ENCODE measurements around the gene GNLY.
A peak's percentile ranks its signal among the peaks of the same experiment; 100 is the strongest.

GNLY gene

GRCh38 chr2:85728883-85729824 is 35.0 kb downstream of the GNLY start:
- peak; percentile 57 for DNase-seq (ENCODE audit: low read depth)

- no peak for DNase-seq (ENCODE audit: low read depth)
Measured at GRCh38 chr2:85729825-85730510, 35.8 kb downstream of the GNLY start.

GRCh38 chr2:85730686-85731230 is 36.6 kb downstream of the GNLY start:
- DNase-seq (ENCODE audit: low read depth), result no peak

DNA sequence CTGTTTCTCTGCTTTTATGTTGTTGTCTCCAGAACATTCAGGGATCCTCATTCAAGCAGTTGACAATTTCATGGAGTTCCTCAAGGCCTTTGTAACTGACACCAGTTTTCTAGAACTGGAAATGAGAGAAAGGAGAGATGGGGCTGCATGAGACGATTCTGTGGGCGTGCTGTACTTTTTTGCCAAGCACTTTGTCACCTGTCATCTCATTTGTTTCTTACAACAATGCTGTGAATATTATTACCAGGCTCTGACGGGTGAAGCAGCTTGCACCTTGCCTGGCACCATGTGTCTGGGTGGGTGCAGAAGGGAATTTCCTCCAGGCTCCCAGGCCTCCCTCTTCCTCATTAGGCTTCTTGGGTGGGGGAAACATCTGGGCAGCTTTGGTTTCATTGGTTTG is 37.4 kb downstream of the GNLY start:
- no peak for DNase-seq (ENCODE audit: low read depth)

GRCh38 chr2:85732467-85733120 is 38.4 kb downstream of the GNLY start:
- no peak for DNase-seq (ENCODE audit: low read depth)

- no peak for DNase-seq (ENCODE audit: low read depth)
Measured at GRCh38 chr2:85733121-85733960, 39.2 kb downstream of the GNLY start.

- DNase-seq (ENCODE audit: low read depth), result no peak
Measured at GRCh38 chr2:85734015-85734414, 39.9 kb downstream of the GNLY start.

DNA sequence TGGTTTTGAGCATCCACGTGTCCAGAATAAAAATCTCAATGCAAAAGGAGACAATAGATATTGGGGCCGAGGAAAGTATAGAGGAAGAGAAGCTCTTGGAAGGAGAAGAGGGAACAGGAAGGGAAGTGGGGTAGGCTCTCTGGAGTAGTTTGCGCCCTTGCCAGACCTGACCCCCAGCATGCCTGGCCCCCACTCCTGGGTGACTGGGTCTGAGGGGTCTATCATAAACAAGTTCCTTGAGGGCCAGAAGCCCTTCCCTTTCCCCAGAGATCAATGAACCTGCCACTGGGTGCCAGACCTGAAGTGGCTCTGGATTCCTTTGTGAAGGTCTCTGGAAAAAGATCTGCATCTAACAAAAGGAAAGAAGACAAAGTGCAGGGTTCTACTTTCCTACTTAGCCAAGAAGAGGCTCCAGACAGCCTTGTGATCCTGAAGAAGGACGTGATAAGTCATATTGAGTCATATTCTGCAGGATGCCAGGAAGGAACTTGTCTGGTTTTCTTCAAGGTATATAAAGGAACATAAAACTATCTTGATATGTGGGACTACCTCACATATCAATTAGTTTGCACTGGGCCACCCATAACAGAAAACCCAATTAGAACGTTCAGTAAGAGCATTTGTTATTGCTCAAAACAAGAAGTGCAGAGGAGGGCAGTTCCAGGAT is 40.9 kb downstream of the GNLY start:
- no peak for DNase-seq (ENCODE audit: low read depth)

DNA sequence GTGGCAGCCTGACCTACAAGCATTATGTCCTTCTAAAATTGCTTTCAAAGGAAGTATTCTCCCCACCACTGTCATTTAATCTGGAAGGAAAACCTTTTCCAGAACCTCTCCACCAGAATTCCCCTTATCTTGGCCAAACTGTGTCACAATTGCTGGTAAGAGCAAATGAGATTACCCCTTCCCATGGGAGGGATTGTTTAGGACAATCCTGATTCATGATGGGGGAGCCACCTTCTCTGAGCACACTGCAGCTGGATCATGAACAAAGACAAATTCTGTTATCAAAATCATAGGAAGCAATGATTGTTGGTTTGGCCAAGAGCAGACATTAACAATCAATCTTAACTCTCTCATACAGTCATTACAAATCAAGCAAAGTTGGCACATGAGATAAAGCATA is 41.5 kb downstream of the GNLY start:
- no peak for DNase-seq (ENCODE audit: low read depth)

DNA sequence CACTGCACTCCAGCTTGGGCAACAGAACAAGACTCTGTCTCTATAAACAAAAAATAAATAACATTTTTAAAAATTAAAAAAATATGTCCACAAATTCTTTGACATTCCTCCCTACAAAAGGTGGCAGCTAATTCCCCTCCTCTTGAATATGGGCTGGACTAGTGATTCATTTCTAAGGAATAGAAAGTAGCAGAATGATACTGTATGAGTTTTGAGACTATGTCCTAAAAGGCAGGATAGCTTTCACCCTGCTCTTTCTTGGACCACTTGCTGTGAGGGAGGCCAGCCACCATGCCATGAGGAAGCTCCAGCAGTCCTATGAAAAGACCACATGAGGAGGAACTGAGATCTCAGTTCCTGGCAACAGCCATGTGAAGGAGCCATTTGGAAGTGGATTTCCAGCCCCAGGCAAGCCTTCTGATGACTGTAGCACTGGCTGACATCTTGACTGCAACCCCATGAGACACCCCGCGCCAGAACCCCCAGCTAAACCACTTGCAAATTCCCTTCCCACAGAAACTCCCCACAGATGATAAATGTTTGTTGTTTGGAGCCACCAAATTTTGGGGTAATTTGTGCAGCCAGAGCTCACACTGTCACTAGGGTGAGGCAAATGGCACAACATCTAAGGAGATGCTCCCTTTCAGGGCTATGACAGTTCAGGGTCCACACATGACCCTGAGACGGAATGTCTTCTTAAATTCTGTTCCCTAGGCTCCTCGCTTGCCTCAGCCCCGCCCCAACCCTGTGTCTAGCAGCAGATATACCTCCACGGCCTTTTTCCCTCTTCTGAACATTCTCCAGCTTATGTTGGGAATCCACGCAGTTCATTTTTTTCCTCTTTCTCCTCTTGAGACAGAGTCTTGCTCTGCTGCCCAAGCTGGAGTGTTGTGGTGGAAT is 42.5 kb downstream of the GNLY start:
- DNase-seq (ENCODE audit: low read depth), result no peak

DNA sequence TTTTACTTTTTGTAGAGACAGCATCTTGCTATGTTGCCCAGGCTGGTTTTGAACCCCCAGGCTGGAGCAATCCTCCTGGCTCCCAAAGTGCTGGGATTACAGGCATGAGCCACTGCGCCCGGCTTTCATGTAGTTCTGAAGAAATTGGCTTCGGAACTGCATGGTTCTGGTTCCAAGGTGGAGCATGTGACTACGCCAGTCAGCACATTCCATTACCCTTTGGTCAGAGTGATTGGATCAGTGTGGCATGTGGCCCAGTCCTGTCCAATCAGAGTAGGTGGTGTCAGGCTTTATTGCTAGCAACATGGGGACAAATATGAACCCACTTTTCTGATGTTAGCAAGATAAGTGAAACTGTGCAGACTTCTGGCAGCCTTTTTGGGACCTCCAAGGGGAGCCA is 43.3 kb downstream of the GNLY start:
- no peak for DNase-seq (ENCODE audit: low read depth)

DNA sequence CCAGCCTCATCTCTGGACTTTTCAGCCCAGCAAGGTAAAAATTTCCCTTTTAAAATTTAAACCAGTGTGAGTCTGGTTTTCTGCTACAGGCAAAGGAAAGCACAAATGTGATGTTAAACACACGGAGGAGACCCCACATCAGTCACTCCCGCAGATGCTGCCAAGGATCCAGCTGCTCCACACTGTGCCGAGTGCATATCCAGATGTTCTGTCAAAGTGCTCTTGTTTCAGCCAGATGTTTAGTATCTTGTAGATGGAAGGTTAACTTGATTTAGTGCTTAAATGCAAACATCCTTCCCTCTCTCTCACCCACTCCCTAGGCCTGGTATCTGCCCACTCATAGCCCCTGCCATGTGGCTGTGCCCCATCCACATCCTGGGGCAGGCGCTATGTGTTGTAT is 43.8 kb downstream of the GNLY start:
- DNase-seq (ENCODE audit: low read depth), result no peak

DNA sequence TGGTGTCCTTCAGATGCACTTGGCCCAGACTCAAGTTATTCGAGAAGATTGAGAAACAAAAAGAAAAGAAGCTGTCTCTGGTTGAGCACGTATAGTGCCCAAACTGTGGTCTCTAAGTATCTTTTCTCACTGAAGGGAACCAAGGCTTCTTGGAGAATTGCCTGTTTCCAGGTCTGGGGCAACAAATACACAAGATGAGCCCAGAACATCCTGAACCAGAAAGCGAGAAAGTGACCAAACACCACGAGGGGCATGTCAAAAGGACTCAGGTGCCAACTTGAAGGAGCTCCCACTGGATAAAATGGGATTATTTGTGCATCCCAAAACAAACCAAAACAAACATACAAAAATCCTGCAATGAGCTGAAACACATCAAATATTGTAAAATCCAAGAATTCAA is 46.0 kb downstream of the GNLY start:
- no peak for DNase-seq (ENCODE audit: low read depth)

DNA sequence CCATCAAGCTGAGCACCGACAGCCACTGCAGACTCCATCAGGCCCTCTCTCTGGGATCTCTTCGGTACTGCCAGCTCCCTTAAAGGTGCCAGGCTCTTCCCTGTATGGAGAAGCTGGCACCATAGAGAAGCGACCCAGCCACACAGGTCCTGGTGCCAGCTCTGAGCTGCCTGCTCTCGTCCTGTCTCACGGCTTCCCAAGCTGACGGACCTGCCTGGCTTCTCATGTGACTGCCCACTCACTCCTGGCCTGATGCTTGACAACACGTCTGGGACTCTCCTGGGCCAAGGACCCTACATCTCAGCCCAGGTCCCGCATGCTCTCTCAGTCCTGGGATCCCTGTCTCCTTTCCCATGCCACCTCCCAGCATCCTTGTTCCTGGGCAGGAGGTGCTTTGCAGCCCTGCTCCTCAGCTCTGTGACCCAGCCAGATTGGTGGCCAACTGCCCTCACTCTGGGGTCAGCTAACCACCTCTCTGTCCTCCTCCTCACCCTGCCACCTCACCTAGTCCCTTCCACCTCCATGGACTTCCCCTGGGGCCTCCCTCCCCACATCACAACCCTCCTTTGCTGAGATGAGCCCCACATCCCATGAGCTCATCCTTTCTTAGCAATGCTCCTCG is 47.2 kb downstream of the GNLY start:
- no peak for DNase-seq (ENCODE audit: low read depth)

- DNase-seq (ENCODE audit: low read depth), result no peak
Measured at GRCh38 chr2:85741833-85742455, 47.8 kb downstream of the GNLY start.

GRCh38 chr2:85743304-85743978 is 49.3 kb downstream of the GNLY start:
- no peak for DNase-seq (ENCODE audit: low read depth)

GRCh38 chr2:85744055-85744454 is 49.9 kb downstream of the GNLY start:
- DNase-seq (ENCODE audit: low read depth), result no peak

All from stimulated activated CD4-positive, alpha-beta T cell treated with anti-CD3 and anti-CD28 coated beads, Interleukin-2, amount 100 ng/mL, for 4 hours (primary cell).